Measurements from ENCODE around the gene NFIX. TPM values are rescaled to one million over a fixed set of nuclear protein-coding genes. Genes with fewer than 3 reads are reported as not detected.

The NFIX gene
- total and polyA plus RNA-seq, 9 of the 15 experiments (the other 6 are each of a cell fraction or from before 2014, with no cell fraction given) = 0.28 to 26.8 (median 5.4) TPM

GRCh38 chr19:12956446-12957388 lies 38.6 kb upstream of the NFIX start, which contains the start of gene GADD45GIP1 (continued):
- TF ChIP-seq GTF2F1 (IDR thresholded peaks at IDR 0.05; ENCODE audit: low read depth, low read length) (no peak), FOXJ2 (tag; IDR thresholded peaks at IDR 0.05) (no peak), RB1 (IDR thresholded peaks at IDR 0.05; ENCODE audit: low read depth) (peak; percentile 85), BRD4 (IDR thresholded peaks at IDR 0.05) (no peak; the same call in none of the 2 replicates), POLR2B (IDR thresholded peaks at IDR 0.05; ENCODE audit: low read depth, partially characterized antibody) (no peak), ZNF696 (CRISPR knock-in tag; conservative IDR thresholded peaks at IDR 0.05) (no peak), HCFC1 (IDR thresholded peaks at IDR 0.05; ENCODE audit: low read depth, low read length) (peak; percentile 75), EZH2 (IDR thresholded peaks at IDR 0.05; ENCODE audit: borderline replicate concordance, low read depth, low read length) (no peak), RBBP5 (IDR thresholded peaks at IDR 0.05; ENCODE audit: borderline replicate concordance, insufficient read depth, low read length, poor library complexity, severe bottlenecking) (peak; percentile 97), CBFA2T2 (conservative IDR thresholded peaks at IDR 0.05) (no peak), MAX (CRISPR knock-in tag; IDR thresholded peaks at IDR 0.05) (peak; percentile 80), ZNF584 (CRISPR knock-in tag; IDR thresholded peaks at IDR 0.05; ENCODE audit: low read depth) (no peak), SUPT5H (IDR thresholded peaks at IDR 0.05) (peak; percentile 76), NONO (IDR thresholded peaks at IDR 0.05; ENCODE audit: low read depth in 2 of 2, low read length in 1 of 2) (peak; percentile 54 to 95; a peak in 2 of 4 replicates), MITF (IDR thresholded peaks at IDR 0.05) (0 out of 2 replicates have a peak, but pooled peaks have one; percentile 14)
- TF ChIP-seq, protein P1, sequence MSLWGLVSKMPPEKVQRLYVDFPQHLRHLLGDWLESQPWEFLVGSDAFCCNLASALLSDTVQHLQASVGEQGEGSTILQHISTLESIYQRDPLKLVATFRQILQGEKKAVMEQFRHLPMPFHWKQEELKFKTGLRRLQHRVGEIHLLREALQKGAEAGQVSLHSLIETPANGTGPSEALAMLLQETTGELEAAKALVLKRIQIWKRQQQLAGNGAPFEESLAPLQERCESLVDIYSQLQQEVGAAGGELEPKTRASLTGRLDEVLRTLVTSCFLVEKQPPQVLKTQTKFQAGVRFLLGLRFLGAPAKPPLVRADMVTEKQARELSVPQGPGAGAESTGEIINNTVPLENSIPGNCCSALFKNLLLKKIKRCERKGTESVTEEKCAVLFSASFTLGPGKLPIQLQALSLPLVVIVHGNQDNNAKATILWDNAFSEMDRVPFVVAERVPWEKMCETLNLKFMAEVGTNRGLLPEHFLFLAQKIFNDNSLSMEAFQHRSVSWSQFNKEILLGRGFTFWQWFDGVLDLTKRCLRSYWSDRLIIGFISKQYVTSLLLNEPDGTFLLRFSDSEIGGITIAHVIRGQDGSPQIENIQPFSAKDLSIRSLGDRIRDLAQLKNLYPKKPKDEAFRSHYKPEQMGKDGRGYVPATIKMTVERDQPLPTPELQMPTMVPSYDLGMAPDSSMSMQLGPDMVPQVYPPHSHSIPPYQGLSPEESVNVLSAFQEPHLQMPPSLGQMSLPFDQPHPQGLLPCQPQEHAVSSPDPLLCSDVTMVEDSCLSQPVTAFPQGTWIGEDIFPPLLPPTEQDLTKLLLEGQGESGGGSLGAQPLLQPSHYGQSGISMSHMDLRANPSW (CRISPR knock-in tag; IDR thresholded peaks at IDR 0.05) = no peak
